ENCODE results near the gene SCAF4. TPM values are rescaled to one million over a fixed set of nuclear protein-coding genes. Genes with fewer than 3 reads are reported as not detected.
A peak's percentile ranks its signal among the peaks of the same experiment; 100 is the strongest.

The SCAF4 gene
- total RNA-seq, 4 donors from 2014 or later: 23.6 to 41.5 (median 29.3) TPM

GRCh38 chr21:31735511-31735992, 3.6 kb upstream of the SCAF4 start:
- no peak for DNase-seq (ENCODE audit: low spot score in 2 of 2)
- TF ChIP-seq POLR2A (IDR thresholded peaks at IDR 0.05): no peak
- no peak for TF ChIP-seq POLR2AphosphoS5 (IDR thresholded peaks at IDR 0.05)
- no peak for TF ChIP-seq CTCF (IDR thresholded peaks at IDR 0.05)
- no peak for TF ChIP-seq EP300 (IDR thresholded peaks at IDR 0.05)
- WGBS: 94% methylated on average over 4 of the region's 4 CpGs
- Histone ChIP-seq H3K9me3 (no peaks in the 10 kb centered on the region), H3K4me3 (no peak overlapping the region), H3K4me1 (peaks cover 24% of the 10 kb centered on the region), H3K27ac (no peak overlapping the region), H3K27me3 (no peaks in the 10 kb centered on the region), H3K36me3 (no peaks in the 10 kb centered on the region)

GRCh38 chr21:31733551-31734149, 1.7 kb upstream of the SCAF4 start:
- Histone ChIP-seq H3K4me1 (peaks cover 43% of the 10 kb centered on the region), H3K9me3 (no peaks in the 10 kb centered on the region), H3K27ac (no peak overlapping the region), H3K36me3 (no peaks in the 10 kb centered on the region), H3K4me3 (no peak overlapping the region), H3K27me3 (no peaks in the 10 kb centered on the region)
- no peak for TF ChIP-seq POLR2A (IDR thresholded peaks at IDR 0.05)
- TF ChIP-seq POLR2AphosphoS5 (IDR thresholded peaks at IDR 0.05): no peak
- TF ChIP-seq EP300 (IDR thresholded peaks at IDR 0.05): no peak
- no peak for TF ChIP-seq CTCF (IDR thresholded peaks at IDR 0.05)
- no peak for DNase-seq (ENCODE audit: low spot score in 2 of 2)
- WGBS: 69% methylated on average over 6 of the region's 6 CpGs

DNA sequence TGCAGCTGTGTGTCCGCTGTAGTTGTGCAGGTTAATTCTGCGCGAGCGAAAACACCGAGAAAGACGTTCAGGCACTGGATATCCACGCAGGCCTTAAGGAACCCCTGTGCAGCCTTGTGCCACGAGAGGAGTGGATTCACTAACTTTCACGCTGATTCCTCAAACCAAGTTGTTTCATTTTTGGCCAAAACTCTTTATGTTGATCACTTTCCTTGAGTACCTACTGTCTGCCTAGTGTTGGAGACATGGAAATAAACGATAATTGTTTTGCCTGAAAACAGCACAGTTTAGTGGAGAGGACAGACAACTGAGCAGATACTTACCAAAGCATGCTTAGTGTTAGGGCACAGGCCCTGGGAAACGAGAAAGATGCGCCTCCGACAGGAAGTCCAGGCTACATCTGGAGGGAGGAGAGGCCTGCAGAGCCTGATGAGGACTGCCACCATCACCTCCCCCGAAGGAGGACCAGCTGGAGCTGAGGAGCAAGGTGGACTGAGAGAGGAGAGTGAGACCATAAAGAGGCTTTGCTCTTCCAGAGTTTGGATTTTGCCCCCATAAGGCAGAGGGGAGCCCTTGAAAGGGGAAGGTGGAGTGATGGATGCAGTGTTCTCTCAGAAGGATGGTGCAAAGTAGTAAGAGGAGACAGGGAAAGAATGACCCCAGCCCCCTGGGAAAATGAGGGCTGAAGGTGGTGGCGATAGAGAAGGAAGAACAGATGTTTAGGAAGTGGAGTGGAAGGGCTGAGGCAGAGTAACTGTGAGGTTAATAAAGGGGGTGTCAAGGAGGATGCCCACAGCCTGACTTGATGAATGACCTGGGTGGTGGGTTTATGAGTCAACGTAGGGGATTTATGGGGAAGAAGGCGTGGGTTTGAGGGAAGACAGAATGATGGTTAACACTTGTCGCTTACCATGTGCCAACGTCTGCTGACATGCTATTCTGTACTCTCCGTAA, 956 bp upstream of the SCAF4 start:
- no peaks in the 10 kb centered on the region for H3K9me3 ChIP-seq
- DNase-seq (ENCODE audit: low spot score in 2 of 2): no peak
- 26% methylated on average over 20 of the region's 20 CpGs for WGBS

GRCh38 chr21:31731056-31731856, 662 bp downstream of the SCAF4 start:
- DNase-seq (ENCODE audit: low spot score in 2 of 2): peak; percentile 79 to 85
- Histone ChIP-seq H3K36me3 (peaks cover 2% of the 10 kb centered on the region), H3K9me3 (no peaks in the 10 kb centered on the region), H3K27me3 (no peaks in the 10 kb centered on the region), H3K27ac (peak overlapping the region; percentile 99), H3K4me1 (peaks cover 61% of the 10 kb centered on the region), H3K4me3 (peak overlapping the region; percentile 100)
- 0% methylated on average over 12 of the region's 86 CpGs for WGBS
- TF ChIP-seq EP300 (IDR thresholded peaks at IDR 0.05) (no peak), CTCF (IDR thresholded peaks at IDR 0.05) (no peak), POLR2AphosphoS5 (IDR thresholded peaks at IDR 0.05) (no peak), POLR2A (IDR thresholded peaks at IDR 0.05) (no peak)

More for the DNA sequence above, 956 bp upstream of the SCAF4 start:
- TF ChIP-seq CTCF (IDR thresholded peaks at IDR 0.05): no peak
- no peak for TF ChIP-seq EP300 (IDR thresholded peaks at IDR 0.05)
- TF ChIP-seq POLR2A (IDR thresholded peaks at IDR 0.05): no peak
- TF ChIP-seq POLR2AphosphoS5 (IDR thresholded peaks at IDR 0.05): no peak
- H3K4me1 ChIP-seq: peaks cover 50% of the 10 kb centered on the region
- H3K4me3 ChIP-seq: peak overlapping the region; percentile 100
- H3K36me3 ChIP-seq: no peaks in the 10 kb centered on the region
- no peaks in the 10 kb centered on the region for H3K27me3 ChIP-seq
- H3K27ac ChIP-seq: peak overlapping the region; percentile 99
